Vagina (tissue), 2 donors: ENCODE results near the gene BCAS3.

Source experiments
- POLR2A ChIP-seq, 2 donors: fragments of 450-650 bp; IDR thresholded peaks; one replicate each; pipeline ENCODE4 v1.6.1; 2017; ENCODE audit warnings: antibody characterized with exemption in 2 of 2, mild to moderate bottlenecking in 2 of 2, moderate library complexity in 2 of 2
- POLR2AphosphoS5 ChIP-seq, 2 donors: sonication (generic); formaldehyde crosslinking; IDR thresholded peaks; one replicate each; pipeline ENCODE4 v1.9.0; 2017; ENCODE audit warnings: antibody characterized with exemption in 2 of 2, mild to moderate bottlenecking in 2 of 2, low read depth in 1 of 2; ENCODE audit not compliant: insufficient read depth in 1 of 2
- TF ChIP-seq, protein P1 (sequence below), 3 experiments: fragments of 450-650 bp in 2 of 3; fragments of 200-600 bp in 1 of 3; sonication (generic) in 1 of 3; IDR thresholded peaks; one replicate each; pipeline ENCODE4 v1.5.1; 2017 to 2019; ENCODE audit warnings: antibody characterized with exemption in 3 of 3, mild to moderate bottlenecking in 2 of 3, moderate library complexity in 2 of 3

DNA sequence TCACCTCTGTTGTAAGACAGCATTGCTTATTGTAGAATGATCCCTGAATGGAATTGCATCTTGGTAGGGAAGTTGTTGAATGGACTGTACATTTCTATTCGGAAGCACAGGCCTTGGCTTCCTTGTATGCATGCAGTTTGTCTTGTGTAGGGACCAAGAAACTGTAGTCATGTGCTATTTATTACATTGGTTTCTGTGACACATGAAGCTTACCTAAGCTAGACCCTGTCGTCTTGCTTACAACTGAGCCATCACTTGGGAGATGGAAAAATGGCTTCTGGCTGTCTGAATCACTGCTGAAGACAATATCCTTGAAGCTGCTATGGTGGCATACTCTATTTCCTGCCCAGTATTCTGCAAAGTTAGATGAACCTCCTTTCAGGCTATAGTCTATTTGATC lies 48.5 kb upstream of the BCAS3 start:
- TF ChIP-seq, protein P1, sequence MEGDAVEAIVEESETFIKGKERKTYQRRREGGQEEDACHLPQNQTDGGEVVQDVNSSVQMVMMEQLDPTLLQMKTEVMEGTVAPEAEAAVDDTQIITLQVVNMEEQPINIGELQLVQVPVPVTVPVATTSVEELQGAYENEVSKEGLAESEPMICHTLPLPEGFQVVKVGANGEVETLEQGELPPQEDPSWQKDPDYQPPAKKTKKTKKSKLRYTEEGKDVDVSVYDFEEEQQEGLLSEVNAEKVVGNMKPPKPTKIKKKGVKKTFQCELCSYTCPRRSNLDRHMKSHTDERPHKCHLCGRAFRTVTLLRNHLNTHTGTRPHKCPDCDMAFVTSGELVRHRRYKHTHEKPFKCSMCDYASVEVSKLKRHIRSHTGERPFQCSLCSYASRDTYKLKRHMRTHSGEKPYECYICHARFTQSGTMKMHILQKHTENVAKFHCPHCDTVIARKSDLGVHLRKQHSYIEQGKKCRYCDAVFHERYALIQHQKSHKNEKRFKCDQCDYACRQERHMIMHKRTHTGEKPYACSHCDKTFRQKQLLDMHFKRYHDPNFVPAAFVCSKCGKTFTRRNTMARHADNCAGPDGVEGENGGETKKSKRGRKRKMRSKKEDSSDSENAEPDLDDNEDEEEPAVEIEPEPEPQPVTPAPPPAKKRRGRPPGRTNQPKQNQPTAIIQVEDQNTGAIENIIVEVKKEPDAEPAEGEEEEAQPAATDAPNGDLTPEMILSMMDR (IDR thresholded peaks at IDR 0.05): no peak
- no peak for TF ChIP-seq POLR2A (IDR thresholded peaks at IDR 0.05)
- TF ChIP-seq POLR2AphosphoS5 (IDR thresholded peaks at IDR 0.05; ENCODE audit: insufficient read depth in 1 of 2, low read depth in 1 of 2): no peak
